GM23338 (cell line): ENCODE measurements around the gene ARHGEF40. TPM values are rescaled to one million over a fixed set of nuclear protein-coding genes. Genes with fewer than 3 reads are reported as not detected.

Experiments used
- EZH2 ChIP-seq: fragments of 200-600 bp; sonication (generic); IDR thresholded peaks from one replicate; pipeline ENCODE4 v1.8.0; 2017; ENCODE audit warnings: antibody characterized with exemption, mild to moderate bottlenecking, low read depth; ENCODE audit not compliant: unreplicated experiment
- NANOG ChIP-seq: IDR thresholded peaks from 2 replicates; pipeline ENCODE4 v1.6.1; 2016; ENCODE audit warnings: antibody characterized with exemption, borderline replicate concordance
- REST ChIP-seq: IDR thresholded peaks from one replicate; pipeline ENCODE4 v1.6.1; 2018; ENCODE audit warnings: antibody characterized with exemption; ENCODE audit not compliant: unreplicated experiment
- STAT1 ChIP-seq: IDR thresholded peaks from one replicate; pipeline ENCODE4 v1.6.1; 2016; ENCODE audit warnings: antibody characterized with exemption; ENCODE audit not compliant: unreplicated experiment
- polyA plus RNA-seq: library from polyadenylated mRNA; unstranded; fragments of >200 nt; fragmentation: Nextera tagmentation; extraction: Ambion mirVana; gene quantifications from 2 replicates; pipeline ENCODE4 v1.2.1, GENCODE V29; 2016
- total RNA-seq: library from RNA; depleted of rRNA; stranded (reverse); fragments of >200 nt; shearing (Covaris generic); gene quantifications from 2 replicates; pipeline ENCODE4 v1.2.3, GENCODE V29; 2014
- TF ChIP-seq, protein P1 (sequence below): fragments of 250-450 bp; sonication (Bioruptor Pico); IDR thresholded peaks from 2 replicates; pipeline ENCODE4 v1.5.0; 2020; ENCODE audit warnings: mild to moderate bottlenecking, moderate library complexity

The ARHGEF40 gene
- total and polyA plus RNA-seq, 2 experiments from 2014 or later = 17.7 to 44.6 TPM

DNA sequence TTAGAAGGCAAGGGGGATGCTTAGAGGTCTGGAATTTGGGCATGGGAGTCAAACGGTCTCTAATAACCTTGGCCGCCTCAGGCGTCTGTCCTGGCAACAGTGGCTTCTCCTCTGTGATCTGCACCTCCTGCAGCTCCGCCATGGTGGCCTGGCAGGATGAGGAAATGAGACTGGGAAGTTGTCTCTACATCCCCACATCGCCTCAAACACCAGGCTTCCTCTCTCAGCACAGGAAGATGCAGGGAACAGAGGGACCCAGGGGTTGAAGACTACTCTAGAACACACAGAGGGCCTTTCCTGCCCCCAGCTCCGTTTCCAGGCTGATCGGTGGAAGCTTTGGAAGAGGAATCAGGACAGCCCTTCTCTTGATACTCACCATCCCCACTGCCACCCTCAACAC lies 46.9 kb upstream of the ARHGEF40 start (continued):
- TF ChIP-seq, protein P1, sequence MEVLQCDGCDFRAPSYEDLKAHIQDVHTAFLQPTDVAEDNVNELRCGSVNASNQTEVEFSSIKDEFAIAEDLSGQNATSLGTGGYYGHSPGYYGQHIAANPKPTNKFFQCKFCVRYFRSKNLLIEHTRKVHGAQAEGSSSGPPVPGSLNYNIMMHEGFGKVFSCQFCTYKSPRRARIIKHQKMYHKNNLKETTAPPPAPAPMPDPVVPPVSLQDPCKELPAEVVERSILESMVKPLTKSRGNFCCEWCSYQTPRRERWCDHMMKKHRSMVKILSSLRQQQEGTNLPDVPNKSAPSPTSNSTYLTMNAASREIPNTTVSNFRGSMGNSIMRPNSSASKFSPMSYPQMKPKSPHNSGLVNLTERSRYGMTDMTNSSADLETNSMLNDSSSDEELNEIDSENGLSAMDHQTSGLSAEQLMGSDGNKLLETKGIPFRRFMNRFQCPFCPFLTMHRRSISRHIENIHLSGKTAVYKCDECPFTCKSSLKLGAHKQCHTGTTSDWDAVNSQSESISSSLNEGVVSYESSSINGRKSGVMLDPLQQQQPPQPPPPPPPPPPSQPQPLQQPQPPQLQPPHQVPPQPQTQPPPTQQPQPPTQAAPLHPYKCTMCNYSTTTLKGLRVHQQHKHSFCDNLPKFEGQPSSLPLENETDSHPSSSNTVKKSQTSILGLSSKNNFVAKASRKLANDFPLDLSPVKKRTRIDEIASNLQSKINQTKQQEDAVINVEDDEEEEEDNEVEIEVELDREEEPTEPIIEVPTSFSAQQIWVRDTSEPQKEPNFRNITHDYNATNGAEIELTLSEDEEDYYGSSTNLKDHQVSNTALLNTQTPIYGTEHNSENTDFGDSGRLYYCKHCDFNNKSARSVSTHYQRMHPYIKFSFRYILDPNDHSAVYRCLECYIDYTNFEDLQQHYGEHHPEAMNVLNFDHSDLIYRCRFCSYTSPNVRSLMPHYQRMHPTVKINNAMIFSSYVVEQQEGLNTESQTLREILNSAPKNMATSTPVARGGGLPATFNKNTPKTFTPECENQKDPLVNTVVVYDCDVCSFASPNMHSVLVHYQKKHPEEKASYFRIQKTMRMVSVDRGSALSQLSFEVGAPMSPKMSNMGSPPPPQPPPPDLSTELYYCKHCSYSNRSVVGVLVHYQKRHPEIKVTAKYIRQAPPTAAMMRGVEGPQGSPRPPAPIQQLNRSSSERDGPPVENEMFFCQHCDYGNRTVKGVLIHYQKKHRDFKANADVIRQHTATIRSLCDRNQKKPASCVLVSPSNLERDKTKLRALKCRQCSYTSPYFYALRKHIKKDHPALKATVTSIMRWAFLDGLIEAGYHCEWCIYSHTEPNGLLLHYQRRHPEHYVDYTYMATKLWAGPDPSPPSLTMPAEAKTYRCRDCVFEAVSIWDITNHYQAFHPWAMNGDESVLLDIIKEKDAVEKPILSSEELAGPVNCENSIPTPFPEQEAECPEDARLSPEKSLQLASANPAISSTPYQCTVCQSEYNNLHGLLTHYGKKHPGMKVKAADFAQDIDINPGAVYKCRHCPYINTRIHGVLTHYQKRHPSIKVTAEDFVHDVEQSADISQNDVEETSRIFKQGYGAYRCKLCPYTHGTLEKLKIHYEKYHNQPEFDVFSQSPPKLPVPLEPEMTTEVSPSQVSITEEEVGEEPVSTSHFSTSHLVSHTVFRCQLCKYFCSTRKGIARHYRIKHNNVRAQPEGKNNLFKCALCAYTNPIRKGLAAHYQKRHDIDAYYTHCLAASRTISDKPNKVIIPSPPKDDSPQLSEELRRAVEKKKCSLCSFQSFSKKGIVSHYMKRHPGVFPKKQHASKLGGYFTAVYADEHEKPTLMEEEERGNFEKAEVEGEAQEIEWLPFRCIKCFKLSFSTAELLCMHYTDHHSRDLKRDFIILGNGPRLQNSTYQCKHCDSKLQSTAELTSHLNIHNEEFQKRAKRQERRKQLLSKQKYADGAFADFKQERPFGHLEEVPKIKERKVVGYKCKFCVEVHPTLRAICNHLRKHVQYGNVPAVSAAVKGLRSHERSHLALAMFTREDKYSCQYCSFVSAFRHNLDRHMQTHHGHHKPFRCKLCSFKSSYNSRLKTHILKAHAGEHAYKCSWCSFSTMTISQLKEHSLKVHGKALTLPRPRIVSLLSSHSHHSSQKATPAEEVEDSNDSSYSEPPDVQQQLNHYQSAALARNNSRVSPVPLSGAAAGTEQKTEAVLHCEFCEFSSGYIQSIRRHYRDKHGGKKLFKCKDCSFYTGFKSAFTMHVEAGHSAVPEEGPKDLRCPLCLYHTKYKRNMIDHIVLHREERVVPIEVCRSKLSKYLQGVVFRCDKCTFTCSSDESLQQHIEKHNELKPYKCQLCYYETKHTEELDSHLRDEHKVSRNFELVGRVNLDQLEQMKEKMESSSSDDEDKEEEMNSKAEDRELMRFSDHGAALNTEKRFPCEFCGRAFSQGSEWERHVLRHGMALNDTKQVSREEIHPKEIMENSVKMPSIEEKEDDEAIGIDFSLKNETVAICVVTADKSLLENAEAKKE (CRISPR knock-in tag) = no peak
- TF ChIP-seq REST (no peak), NANOG (no peak), EZH2 (no peak), STAT1 (no peak)
